ENCODE measurements around the gene SULT1E1. TPM values are rescaled to one million over a fixed set of nuclear protein-coding genes. Genes with fewer than 3 reads are reported as not detected.

Gene SULT1E1
- total and polyA plus RNA-seq, 2 donors (not counting 1 experiment from before 2014, with no cell fraction given), result not detected

DNA sequence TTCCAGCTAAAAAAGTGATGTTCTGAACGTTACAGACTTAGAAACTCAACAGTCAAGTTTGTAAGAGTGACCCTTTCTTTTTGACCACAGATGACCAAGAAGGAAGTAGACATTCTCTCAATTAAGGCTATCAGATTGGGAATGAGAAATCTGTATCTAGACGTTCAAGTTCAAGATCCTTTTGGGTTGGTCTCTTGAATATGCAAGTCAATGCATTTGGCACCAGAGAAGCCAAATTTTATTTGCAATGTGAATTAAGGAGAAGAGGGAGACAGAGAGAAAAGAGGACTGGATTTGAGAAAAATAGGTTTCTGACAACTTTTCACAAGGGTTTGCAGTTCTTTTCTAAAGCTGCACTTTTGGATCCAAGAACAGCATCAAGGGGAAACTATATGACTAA lies 17.5 kb upstream of the SULT1E1 start:
- Histone ChIP-seq H3K4me1 (ENCODE audit: control insufficient read depth in 2 of 2, insufficient read depth in 2 of 2, low read length in 2 of 2) (no peaks in the 10 kb centered on the region), H3K79me2 (ENCODE audit: control insufficient read depth, insufficient read depth, low read length) (no peaks in the 10 kb centered on the region), H3K27me3 (replicated peaks in 1 of 4; ENCODE audit: control extremely low read depth in 1 of 4, control insufficient read depth in 3 of 4, insufficient read depth in 4 of 4, low read length in 3 of 4) (no peaks in the 10 kb centered on the region), H3K36me3 (replicated peaks in 1 of 2; ENCODE audit: control extremely low read depth in 1 of 2, control insufficient read depth in 1 of 2, extremely low read depth in 1 of 2, insufficient read depth in 2 of 2, low read length in 1 of 2) (no peaks in the 10 kb centered on the region), H3K4me2 (replicated peaks; ENCODE audit: low read depth, low read length, poor library complexity, severe bottlenecking) (no peak overlapping the region), H3K9me3 (ENCODE audit: control extremely low read depth in 1 of 3, control insufficient read depth in 2 of 3, insufficient read depth in 1 of 3, low read length in 2 of 3) (no peaks in the 10 kb centered on the region), H4K20me1 (ENCODE audit: control insufficient read depth, insufficient read depth, low read length, poor library complexity, severe bottlenecking) (no peaks in the 10 kb centered on the region), H3K4me3 (ENCODE audit: control extremely low read depth in 1 of 5, extremely low read depth in 1 of 5, insufficient read depth in 1 of 5, low read depth in 2 of 5, low read length in 4 of 5) (no peak overlapping the region), H2AFZ (ENCODE audit: insufficient read depth, low read depth, low read length, poor library complexity, severe bottlenecking) (no peak overlapping the region), H3K27ac (ENCODE audit: low read length in 2 of 2) (no peak overlapping the region), H3K9ac (ENCODE audit: low read length) (no peak overlapping the region)
- POLR2A ChIA-PET, result no interaction called here
- no peak overlapping the region for H3K4me3 Mint-ChIP-seq
- H3K27me3 Mint-ChIP-seq, result no peaks in the 10 kb centered on the region
- ATAC-seq (ENCODE audit: low read depth) (no peak), DNase-seq (no peak)
- no peaks in the 10 kb centered on the region for H3K9me3 Mint-ChIP-seq (ENCODE audit: insufficient read depth)
- no peak for TF ChIP-seq EZH2 (IDR thresholded peaks at IDR 0.05; ENCODE audit: borderline replicate concordance, insufficient read depth, low read depth, low read length, poor library complexity, severe bottlenecking)
- TF ChIP-seq, protein P1, sequence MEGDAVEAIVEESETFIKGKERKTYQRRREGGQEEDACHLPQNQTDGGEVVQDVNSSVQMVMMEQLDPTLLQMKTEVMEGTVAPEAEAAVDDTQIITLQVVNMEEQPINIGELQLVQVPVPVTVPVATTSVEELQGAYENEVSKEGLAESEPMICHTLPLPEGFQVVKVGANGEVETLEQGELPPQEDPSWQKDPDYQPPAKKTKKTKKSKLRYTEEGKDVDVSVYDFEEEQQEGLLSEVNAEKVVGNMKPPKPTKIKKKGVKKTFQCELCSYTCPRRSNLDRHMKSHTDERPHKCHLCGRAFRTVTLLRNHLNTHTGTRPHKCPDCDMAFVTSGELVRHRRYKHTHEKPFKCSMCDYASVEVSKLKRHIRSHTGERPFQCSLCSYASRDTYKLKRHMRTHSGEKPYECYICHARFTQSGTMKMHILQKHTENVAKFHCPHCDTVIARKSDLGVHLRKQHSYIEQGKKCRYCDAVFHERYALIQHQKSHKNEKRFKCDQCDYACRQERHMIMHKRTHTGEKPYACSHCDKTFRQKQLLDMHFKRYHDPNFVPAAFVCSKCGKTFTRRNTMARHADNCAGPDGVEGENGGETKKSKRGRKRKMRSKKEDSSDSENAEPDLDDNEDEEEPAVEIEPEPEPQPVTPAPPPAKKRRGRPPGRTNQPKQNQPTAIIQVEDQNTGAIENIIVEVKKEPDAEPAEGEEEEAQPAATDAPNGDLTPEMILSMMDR (IDR thresholded peaks at IDR 0.05), result no peak
- CTCF ChIA-PET, result no interaction called here
- intact Hi-C loops (cut with micrococcal nuclease), result no loop called here
- WGBS (ENCODE audit: insufficient coverage), result 83% methylated on average over 1 of the region's 2 CpGs
- H3K4me1 Mint-ChIP-seq, result no peaks in the 10 kb centered on the region
- no peak overlapping the region for H3K27ac Mint-ChIP-seq

DNA sequence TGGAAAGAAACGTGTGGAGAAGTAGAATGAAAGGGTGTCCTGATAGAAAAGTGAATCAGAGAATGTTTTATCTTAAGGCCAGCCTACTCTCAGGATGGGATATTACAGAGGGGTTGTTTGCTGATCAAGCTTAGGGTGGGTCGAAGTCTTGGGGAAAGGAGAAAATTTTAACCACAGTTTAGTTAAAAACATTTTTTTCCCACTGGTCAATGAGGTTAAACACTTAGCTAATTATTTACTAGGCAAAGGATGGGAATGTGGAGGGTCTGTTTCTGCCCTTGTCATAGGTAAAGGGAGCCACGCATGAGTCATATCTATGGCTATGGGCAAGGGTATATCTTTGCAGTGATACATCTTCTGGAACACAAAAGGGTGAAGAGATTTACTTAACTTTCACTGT lies 16.1 kb upstream of the SULT1E1 start:
- H3K4me1 ChIP-seq (ENCODE audit: control insufficient read depth in 2 of 2, insufficient read depth in 2 of 2, low read length in 2 of 2), result no peaks in the 10 kb centered on the region
- no peak for TF ChIP-seq EZH2 (IDR thresholded peaks at IDR 0.05; ENCODE audit: borderline replicate concordance, insufficient read depth, low read depth, low read length, poor library complexity, severe bottlenecking)
- TF ChIP-seq, protein P1 (IDR thresholded peaks at IDR 0.05), result no peak
- intact Hi-C loops (cut with micrococcal nuclease), result no loop called here

More for the DNA sequence above, 16.1 kb upstream of the SULT1E1 start:
- DNase-seq (no peak), ATAC-seq (ENCODE audit: low read depth) (no peak)
- H3K27ac Mint-ChIP-seq, result no peak overlapping the region
- H3K4me1 Mint-ChIP-seq, result no peaks in the 10 kb centered on the region
- Histone ChIP-seq H4K20me1 (ENCODE audit: control insufficient read depth, insufficient read depth, low read length, poor library complexity, severe bottlenecking) (no peaks in the 10 kb centered on the region), H2AFZ (ENCODE audit: insufficient read depth, low read depth, low read length, poor library complexity, severe bottlenecking) (no peak overlapping the region), H3K9ac (ENCODE audit: low read length) (no peak overlapping the region), H3K27ac (ENCODE audit: low read length in 2 of 2) (no peak overlapping the region), H3K79me2 (ENCODE audit: control insufficient read depth, insufficient read depth, low read length) (no peaks in the 10 kb centered on the region), H3K36me3 (replicated peaks in 1 of 2; ENCODE audit: control extremely low read depth in 1 of 2, control insufficient read depth in 1 of 2, extremely low read depth in 1 of 2, insufficient read depth in 2 of 2, low read length in 1 of 2) (no peaks in the 10 kb centered on the region), H3K27me3 (replicated peaks in 1 of 4; ENCODE audit: control extremely low read depth in 1 of 4, control insufficient read depth in 3 of 4, insufficient read depth in 4 of 4, low read length in 3 of 4) (no peaks in the 10 kb centered on the region), H3K4me2 (replicated peaks; ENCODE audit: low read depth, low read length, poor library complexity, severe bottlenecking) (no peak overlapping the region), H3K4me3 (ENCODE audit: control extremely low read depth in 1 of 5, extremely low read depth in 1 of 5, insufficient read depth in 1 of 5, low read depth in 2 of 5, low read length in 4 of 5) (no peak overlapping the region), H3K9me3 (ENCODE audit: control extremely low read depth in 1 of 3, control insufficient read depth in 2 of 3, insufficient read depth in 1 of 3, low read length in 2 of 3) (no peaks in the 10 kb centered on the region)
- no peak overlapping the region for H3K4me3 Mint-ChIP-seq
- ChIA-PET POLR2A (no interaction called here), CTCF (no interaction called here)
- no peaks in the 10 kb centered on the region for H3K9me3 Mint-ChIP-seq (ENCODE audit: insufficient read depth)
- H3K27me3 Mint-ChIP-seq, result no peaks in the 10 kb centered on the region
- 100% methylated on average over 1 of the region's 3 CpGs for WGBS (ENCODE audit: insufficient coverage)

All from B cell (primary cell).